ENCODE data around the gene BCL11A. TPM values are rescaled to one million over a fixed set of nuclear protein-coding genes. Genes with fewer than 3 reads are reported as not detected.

BCL11A gene
- total and polyA plus RNA-seq, 9 donors: 0.81 to 5.7 (median 3.2) TPM; not detected in 1

GRCh38 chr2:60518567-60518966 lies 34.9 kb downstream of the BCL11A start:
- Histone ChIP-seq H3K4me3 (no peak overlapping the region), H3K27me3 (no peaks in the 10 kb centered on the region), H3K36me3 (no peaks in the 10 kb centered on the region), H3K4me1 (ENCODE audit: insufficient read depth) (no peaks in the 10 kb centered on the region), H3K27ac (no peak overlapping the region), H3K9me3 (no peaks in the 10 kb centered on the region)
- no peak for DNase-seq
- intact Hi-C loops (cut with DNase I): no loop called here
- WGBS, 3 donors: 82 to 85% (median 84%) methylated on average over 7 of the region's 7 CpGs
- TF ChIP-seq POLR2A (IDR thresholded peaks at IDR 0.05): no peak

- WGBS, 3 donors: 92 to 95% (median 94%) methylated on average over 4 of the region's 4 CpGs
- H3K4me1 ChIP-seq (ENCODE audit: insufficient read depth): no peaks in the 10 kb centered on the region
- H3K4me3 ChIP-seq: no peak overlapping the region
- no peaks in the 10 kb centered on the region for H3K36me3 ChIP-seq
- H3K27me3 ChIP-seq: no peaks in the 10 kb centered on the region
- no peak overlapping the region for H3K27ac ChIP-seq
- H3K9me3 ChIP-seq: no peaks in the 10 kb centered on the region
- intact Hi-C loops (cut with DNase I): no loop called here
- DNase-seq: no peak
- no peak for TF ChIP-seq POLR2A (IDR thresholded peaks at IDR 0.05)
- TF ChIP-seq, protein P1, sequence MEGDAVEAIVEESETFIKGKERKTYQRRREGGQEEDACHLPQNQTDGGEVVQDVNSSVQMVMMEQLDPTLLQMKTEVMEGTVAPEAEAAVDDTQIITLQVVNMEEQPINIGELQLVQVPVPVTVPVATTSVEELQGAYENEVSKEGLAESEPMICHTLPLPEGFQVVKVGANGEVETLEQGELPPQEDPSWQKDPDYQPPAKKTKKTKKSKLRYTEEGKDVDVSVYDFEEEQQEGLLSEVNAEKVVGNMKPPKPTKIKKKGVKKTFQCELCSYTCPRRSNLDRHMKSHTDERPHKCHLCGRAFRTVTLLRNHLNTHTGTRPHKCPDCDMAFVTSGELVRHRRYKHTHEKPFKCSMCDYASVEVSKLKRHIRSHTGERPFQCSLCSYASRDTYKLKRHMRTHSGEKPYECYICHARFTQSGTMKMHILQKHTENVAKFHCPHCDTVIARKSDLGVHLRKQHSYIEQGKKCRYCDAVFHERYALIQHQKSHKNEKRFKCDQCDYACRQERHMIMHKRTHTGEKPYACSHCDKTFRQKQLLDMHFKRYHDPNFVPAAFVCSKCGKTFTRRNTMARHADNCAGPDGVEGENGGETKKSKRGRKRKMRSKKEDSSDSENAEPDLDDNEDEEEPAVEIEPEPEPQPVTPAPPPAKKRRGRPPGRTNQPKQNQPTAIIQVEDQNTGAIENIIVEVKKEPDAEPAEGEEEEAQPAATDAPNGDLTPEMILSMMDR (IDR thresholded peaks at IDR 0.05): no peak
- no peak for TF ChIP-seq EP300 (IDR thresholded peaks at IDR 0.05)
Observed at GRCh38 chr2:60517446-60517845, 36.0 kb downstream of the BCL11A start.

- no peak for DNase-seq
- Histone ChIP-seq H3K4me1 (ENCODE audit: insufficient read depth) (no peaks in the 10 kb centered on the region), H3K9me3 (no peaks in the 10 kb centered on the region), H3K4me3 (no peak overlapping the region), H3K27me3 (no peaks in the 10 kb centered on the region), H3K36me3 (no peaks in the 10 kb centered on the region), H3K27ac (no peak overlapping the region)
- intact Hi-C loops (cut with DNase I): no loop called here
- TF ChIP-seq, protein P1 (IDR thresholded peaks at IDR 0.05): no peak
- TF ChIP-seq EP300 (IDR thresholded peaks at IDR 0.05) (no peak), POLR2A (IDR thresholded peaks at IDR 0.05) (no peak)
- WGBS, 3 donors: 70 to 85% (median 78%) methylated on average over 4 of the region's 4 CpGs
Observed at GRCh38 chr2:60516826-60517225, 36.6 kb downstream of the BCL11A start.

GRCh38 chr2:60516383-60516811 lies 37.1 kb downstream of the BCL11A start:
- no peak for DNase-seq

GRCh38 chr2:60515721-60516226 lies 37.7 kb downstream of the BCL11A start:
- no peak overlapping the region for H3K4me3 ChIP-seq
- TF ChIP-seq EP300 (IDR thresholded peaks at IDR 0.05): no peak
- TF ChIP-seq, protein P1 (IDR thresholded peaks at IDR 0.05): no peak
- TF ChIP-seq POLR2A (IDR thresholded peaks at IDR 0.05): no peak
- H3K4me1 ChIP-seq (ENCODE audit: insufficient read depth): no peaks in the 10 kb centered on the region
- no peak for DNase-seq
- intact Hi-C loops (cut with DNase I): no loop called here
- no peaks in the 10 kb centered on the region for H3K9me3 ChIP-seq
- H3K36me3 ChIP-seq: no peaks in the 10 kb centered on the region
- 90 to 93% (median 93%) methylated on average over 7 of the region's 7 CpGs for WGBS, 3 donors
- H3K27me3 ChIP-seq: no peaks in the 10 kb centered on the region
- H3K27ac ChIP-seq: no peak overlapping the region

More at GRCh38 chr2:60516383-60516811, 37.1 kb downstream of the BCL11A start:
- Histone ChIP-seq H3K36me3 (no peaks in the 10 kb centered on the region), H3K27me3 (no peaks in the 10 kb centered on the region), H3K9me3 (no peaks in the 10 kb centered on the region), H3K4me1 (ENCODE audit: insufficient read depth) (no peaks in the 10 kb centered on the region), H3K27ac (no peak overlapping the region), H3K4me3 (no peak overlapping the region)
- 8 to 13% (median 10%) methylated on average over 6 of the region's 6 CpGs for WGBS, 3 donors
- intact Hi-C loops (cut with DNase I): no loop called here
- TF ChIP-seq, protein P1 (IDR thresholded peaks at IDR 0.05): no peak
- TF ChIP-seq EP300 (IDR thresholded peaks at IDR 0.05) (no peak), POLR2A (IDR thresholded peaks at IDR 0.05) (no peak)
